ENCODE results near the gene RAP1A. TPM values are rescaled to one million over a fixed set of nuclear protein-coding genes. Genes with fewer than 3 reads are reported as not detected.
A peak's percentile ranks its signal among the peaks of the same experiment; 100 is the strongest.

The RAP1A gene
- total and polyA plus RNA-seq, 10 donors = 83.3 to 125 (median 105) TPM

DNA sequence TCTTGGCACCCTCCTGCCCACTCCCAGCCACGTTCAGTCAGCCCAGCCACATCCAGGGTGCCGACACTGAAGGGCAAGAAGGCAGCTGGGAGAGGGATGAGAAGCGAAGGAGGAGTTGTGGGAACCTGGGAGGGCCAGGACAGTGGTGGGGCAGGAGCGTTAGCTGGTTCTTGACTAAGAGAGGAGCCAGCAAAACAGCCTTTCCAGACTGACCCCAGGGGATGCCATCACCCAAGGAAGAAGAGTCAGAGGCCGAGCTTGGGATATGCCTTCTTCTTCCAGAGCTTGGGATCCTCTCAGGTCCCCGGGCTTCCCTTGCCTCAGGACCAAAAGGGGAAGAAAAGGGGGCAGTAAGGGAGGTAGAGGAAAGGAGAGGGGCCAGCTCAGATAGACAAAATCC lies 112.4 kb downstream of the RAP1A start:
- Histone ChIP-seq H3K27ac (peak overlapping the region in 1 of 8 donors; percentile 98), H3K9me3 (no peaks in the 10 kb centered on the region), H3K4me3 (no peak overlapping the region), H3K27me3 (replicated peaks in 1 of 7) (peaks cover 0 to 7% (median 0%) of the 10 kb centered on the region in 7 donors), H3K4me1 (peaks cover 5 to 63% (median 40%) of the 10 kb centered on the region in 6 donors), H3K36me3 (peaks cover 0 to 11% (median 3%) of the 10 kb centered on the region in 6 donors)
- TF ChIP-seq POLR2AphosphoS5 (IDR thresholded peaks at IDR 0.05) = no peak
- no peak for TF ChIP-seq POLR2A (IDR thresholded peaks at IDR 0.05)
- TF ChIP-seq, protein P1, sequence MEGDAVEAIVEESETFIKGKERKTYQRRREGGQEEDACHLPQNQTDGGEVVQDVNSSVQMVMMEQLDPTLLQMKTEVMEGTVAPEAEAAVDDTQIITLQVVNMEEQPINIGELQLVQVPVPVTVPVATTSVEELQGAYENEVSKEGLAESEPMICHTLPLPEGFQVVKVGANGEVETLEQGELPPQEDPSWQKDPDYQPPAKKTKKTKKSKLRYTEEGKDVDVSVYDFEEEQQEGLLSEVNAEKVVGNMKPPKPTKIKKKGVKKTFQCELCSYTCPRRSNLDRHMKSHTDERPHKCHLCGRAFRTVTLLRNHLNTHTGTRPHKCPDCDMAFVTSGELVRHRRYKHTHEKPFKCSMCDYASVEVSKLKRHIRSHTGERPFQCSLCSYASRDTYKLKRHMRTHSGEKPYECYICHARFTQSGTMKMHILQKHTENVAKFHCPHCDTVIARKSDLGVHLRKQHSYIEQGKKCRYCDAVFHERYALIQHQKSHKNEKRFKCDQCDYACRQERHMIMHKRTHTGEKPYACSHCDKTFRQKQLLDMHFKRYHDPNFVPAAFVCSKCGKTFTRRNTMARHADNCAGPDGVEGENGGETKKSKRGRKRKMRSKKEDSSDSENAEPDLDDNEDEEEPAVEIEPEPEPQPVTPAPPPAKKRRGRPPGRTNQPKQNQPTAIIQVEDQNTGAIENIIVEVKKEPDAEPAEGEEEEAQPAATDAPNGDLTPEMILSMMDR (IDR thresholded peaks at IDR 0.05 in 8 of 11, conservative IDR thresholded peaks at IDR 0.05 in 3 of 11) = no peak
- WGBS, 5 donors = 71 to 79% (median 78%) methylated on average over 6 of the region's 6 CpGs
- intact Hi-C loops (cut with DNase I; ENCODE audit: low total_unique reads) = no loop called here
- DNase-seq = no peak

DNA sequence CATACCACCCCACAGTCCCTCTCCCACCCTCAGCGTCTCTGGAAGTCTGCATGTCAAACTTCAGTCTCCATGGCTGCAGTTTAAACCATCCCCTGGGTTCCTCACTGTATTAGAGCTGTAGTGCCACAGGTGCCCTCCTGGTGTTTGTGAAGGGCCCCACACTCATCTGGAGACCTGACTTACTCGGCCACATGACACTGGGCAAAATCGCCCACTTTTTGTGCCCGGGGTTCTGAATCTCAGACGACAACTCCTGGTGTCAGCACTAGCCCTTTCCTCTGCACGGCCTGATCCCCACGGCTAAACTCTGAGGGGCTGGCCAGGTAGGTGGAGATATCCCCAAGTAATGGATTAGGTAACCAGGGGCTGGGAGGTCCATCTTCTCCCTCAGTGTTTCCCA lies 113.1 kb downstream of the RAP1A start:
- peaks cover 0 to 3% (median 0%) of the 10 kb centered on the region in 6 donors for H3K36me3 ChIP-seq
- H3K4me3 ChIP-seq = peak overlapping the region in 1 of 8 donors; percentile 49
- peak overlapping the region in 7 of 8 donors; percentile 73 to 98 (median 85) for H3K27ac ChIP-seq
- DNase-seq = no peak
- intact Hi-C loops (cut with DNase I; ENCODE audit: low total_unique reads) = no loop called here
- no peaks in the 10 kb centered on the region for H3K9me3 ChIP-seq
- peaks cover 8 to 71% (median 48%) of the 10 kb centered on the region in 6 donors for H3K4me1 ChIP-seq
- peaks cover 0 to 13% (median 0%) of the 10 kb centered on the region in 7 donors for H3K27me3 ChIP-seq (replicated peaks in 1 of 7)
- TF ChIP-seq, protein P1 (IDR thresholded peaks at IDR 0.05 in 8 of 11, conservative IDR thresholded peaks at IDR 0.05 in 3 of 11) = no peak
- TF ChIP-seq POLR2A (IDR thresholded peaks at IDR 0.05) (no peak), POLR2AphosphoS5 (IDR thresholded peaks at IDR 0.05) (no peak)
- WGBS, 5 donors = 91 to 95% (median 94%) methylated on average over 7 of the region's 7 CpGs

DNA sequence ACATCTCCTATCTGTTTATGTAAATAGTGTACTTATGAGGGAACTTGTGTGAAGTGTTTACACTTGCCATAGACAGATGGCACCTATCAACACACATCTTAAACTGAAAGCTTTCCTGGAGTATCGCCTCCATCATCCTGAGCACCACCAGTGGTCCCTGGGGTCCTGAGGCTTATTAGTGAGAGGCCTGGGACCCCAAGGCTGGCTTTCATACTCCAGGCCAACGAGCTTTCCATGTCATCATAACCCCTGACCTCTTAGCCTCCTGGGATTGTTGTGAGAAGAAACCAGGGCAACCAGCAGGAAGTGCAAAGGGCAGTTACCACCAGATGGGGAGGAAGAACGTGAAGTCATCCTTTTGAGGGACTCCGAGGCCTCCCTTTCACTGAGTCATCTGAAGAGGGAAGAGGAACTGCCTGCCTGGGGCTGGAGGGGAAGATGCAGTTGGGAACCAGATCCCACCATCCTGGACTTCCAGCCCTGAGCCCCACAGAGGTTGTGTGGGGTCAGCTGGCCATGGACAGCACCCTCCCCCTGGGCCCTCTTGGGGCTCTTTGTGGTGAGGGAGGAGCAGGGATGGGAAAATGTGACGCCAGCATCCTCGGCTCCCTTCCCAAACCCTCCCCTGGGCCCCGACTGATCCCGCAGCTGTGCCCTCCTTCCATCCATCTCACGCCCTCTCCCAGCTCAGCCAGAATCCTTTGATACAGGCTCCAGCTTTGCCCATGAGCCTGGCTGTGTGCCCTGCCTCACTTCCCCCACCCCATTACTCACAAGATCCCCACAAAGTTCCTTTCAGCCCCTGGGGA lies 113.8 kb downstream of the RAP1A start:
- Histone ChIP-seq H3K4me1 (peaks cover 11 to 78% (median 54%) of the 10 kb centered on the region in 6 donors), H3K36me3 (no peaks in the 10 kb centered on the region), H3K27me3 (replicated peaks in 1 of 7) (peaks cover 0 to 18% (median 0%) of the 10 kb centered on the region in 7 donors), H3K4me3 (peak overlapping the region in 1 of 8 donors; percentile 49), H3K9me3 (no peaks in the 10 kb centered on the region), H3K27ac (peak overlapping the region; percentile 24 to 98 (median 84))
- TF ChIP-seq POLR2AphosphoS5 (IDR thresholded peaks at IDR 0.05) (peak; percentile 40 to 83 (median 48)), POLR2A (IDR thresholded peaks at IDR 0.05) (no peak)
- TF ChIP-seq, protein P1 (IDR thresholded peaks at IDR 0.05 in 8 of 11, conservative IDR thresholded peaks at IDR 0.05 in 3 of 11) = peak in 1 of 11 experiments; percentile 19
- WGBS, 5 donors = 29 to 55% (median 39%) methylated on average over 9 of the region's 9 CpGs
- intact Hi-C loops (cut with DNase I; ENCODE audit: low total_unique reads) = no loop called here
- DNase-seq = peak; percentile 84

DNA sequence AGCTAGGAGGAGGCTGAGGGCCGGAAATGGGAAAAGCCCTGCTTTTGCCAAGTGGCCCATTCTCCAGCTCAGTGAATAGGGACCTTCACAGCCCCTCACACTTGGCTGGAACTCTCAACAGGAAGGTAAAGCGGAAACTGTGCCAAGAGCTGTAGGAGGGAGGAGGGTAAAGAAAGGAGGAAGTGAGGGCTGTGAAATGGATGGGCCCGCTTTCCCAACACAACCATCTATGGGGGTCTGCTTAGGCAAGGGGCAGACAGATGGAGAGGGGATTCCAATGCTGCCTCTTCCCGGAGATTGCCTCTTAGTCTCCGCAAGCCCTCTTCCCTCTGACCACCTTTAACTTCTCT lies 114.4 kb downstream of the RAP1A start:
- peak in 1 of 3 donors; percentile 28 for TF ChIP-seq POLR2AphosphoS5 (IDR thresholded peaks at IDR 0.05)
- TF ChIP-seq, protein P1 (IDR thresholded peaks at IDR 0.05 in 8 of 11, conservative IDR thresholded peaks at IDR 0.05 in 3 of 11) = no peak
- TF ChIP-seq POLR2A (IDR thresholded peaks at IDR 0.05) = no peak
- peak overlapping the region; percentile 24 to 98 (median 84) for H3K27ac ChIP-seq
- peaks cover 0 to 21% (median 0%) of the 10 kb centered on the region in 7 donors for H3K27me3 ChIP-seq (replicated peaks in 1 of 7)

More for the DNA sequence above, 114.4 kb downstream of the RAP1A start:
- Histone ChIP-seq H3K4me1 (peaks cover 11 to 83% (median 59%) of the 10 kb centered on the region in 6 donors), H3K9me3 (no peaks in the 10 kb centered on the region), H3K4me3 (peak overlapping the region in 1 of 8 donors; percentile 49), H3K36me3 (no peaks in the 10 kb centered on the region)
- DNase-seq = no peak
- intact Hi-C loops (cut with DNase I; ENCODE audit: low total_unique reads) = no loop called here
- 43 to 71% (median 50%) methylated on average over 5 of the region's 5 CpGs for WGBS, 5 donors

Measured in spleen (tissue), 11 donors.